GM12873 (cell line): ENCODE results near the gene LPP.

Source experiments
- TF ChIP-seq, protein P1 (sequence below): IDR thresholded peaks from 2 replicates; pipeline ENCODE4 v1.5.1; 2012; ENCODE audit warnings: low read depth, mild to moderate bottlenecking, moderate library complexity, low read length, control low read depth; ENCODE audit not compliant: insufficient read depth; ENCODE audit errors: missing control alignments

Gene LPP

DNA sequence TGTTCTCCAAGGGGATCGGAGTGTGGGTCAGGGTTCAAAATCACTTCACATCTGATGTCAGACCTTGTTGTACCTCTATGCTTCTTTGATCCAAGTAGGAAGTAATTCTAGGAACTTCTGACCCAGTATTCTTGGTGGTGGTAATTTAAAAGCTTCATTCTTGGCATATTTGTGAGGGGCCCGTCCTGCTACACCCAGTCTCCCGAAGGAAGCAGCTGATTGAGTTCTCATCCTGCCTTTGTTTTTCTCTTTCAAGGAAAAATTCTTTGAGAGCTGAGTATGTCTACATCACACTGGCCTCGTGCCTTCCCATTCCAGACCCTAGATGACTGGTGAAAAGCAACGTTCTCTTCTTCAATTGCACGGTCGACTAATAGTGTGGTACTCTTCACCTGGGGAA, 783.4 kb downstream of the LPP start:
- TF ChIP-seq, protein P1, sequence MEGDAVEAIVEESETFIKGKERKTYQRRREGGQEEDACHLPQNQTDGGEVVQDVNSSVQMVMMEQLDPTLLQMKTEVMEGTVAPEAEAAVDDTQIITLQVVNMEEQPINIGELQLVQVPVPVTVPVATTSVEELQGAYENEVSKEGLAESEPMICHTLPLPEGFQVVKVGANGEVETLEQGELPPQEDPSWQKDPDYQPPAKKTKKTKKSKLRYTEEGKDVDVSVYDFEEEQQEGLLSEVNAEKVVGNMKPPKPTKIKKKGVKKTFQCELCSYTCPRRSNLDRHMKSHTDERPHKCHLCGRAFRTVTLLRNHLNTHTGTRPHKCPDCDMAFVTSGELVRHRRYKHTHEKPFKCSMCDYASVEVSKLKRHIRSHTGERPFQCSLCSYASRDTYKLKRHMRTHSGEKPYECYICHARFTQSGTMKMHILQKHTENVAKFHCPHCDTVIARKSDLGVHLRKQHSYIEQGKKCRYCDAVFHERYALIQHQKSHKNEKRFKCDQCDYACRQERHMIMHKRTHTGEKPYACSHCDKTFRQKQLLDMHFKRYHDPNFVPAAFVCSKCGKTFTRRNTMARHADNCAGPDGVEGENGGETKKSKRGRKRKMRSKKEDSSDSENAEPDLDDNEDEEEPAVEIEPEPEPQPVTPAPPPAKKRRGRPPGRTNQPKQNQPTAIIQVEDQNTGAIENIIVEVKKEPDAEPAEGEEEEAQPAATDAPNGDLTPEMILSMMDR, result no peak

DNA sequence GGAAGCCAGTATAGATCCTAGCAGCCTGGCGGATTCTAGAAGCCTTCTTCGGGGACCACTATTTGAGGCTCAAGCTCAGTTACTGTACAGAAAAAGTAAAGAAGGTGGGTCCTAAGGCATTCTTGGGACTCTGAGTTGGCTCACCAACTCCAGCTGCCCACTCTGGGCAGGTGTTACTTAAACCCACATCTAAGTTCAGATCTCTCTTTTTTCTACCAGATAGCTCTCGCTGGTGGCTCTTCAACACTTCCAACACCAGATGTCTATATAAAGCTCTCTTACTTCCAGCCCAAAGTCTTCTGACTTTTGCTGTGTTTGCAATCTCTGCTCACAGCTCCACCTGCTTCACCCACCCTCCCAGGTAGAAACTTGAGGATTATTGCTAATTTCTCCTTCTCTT, 785.0 kb downstream of the LPP start:
- TF ChIP-seq, protein P1, result no peak

DNA sequence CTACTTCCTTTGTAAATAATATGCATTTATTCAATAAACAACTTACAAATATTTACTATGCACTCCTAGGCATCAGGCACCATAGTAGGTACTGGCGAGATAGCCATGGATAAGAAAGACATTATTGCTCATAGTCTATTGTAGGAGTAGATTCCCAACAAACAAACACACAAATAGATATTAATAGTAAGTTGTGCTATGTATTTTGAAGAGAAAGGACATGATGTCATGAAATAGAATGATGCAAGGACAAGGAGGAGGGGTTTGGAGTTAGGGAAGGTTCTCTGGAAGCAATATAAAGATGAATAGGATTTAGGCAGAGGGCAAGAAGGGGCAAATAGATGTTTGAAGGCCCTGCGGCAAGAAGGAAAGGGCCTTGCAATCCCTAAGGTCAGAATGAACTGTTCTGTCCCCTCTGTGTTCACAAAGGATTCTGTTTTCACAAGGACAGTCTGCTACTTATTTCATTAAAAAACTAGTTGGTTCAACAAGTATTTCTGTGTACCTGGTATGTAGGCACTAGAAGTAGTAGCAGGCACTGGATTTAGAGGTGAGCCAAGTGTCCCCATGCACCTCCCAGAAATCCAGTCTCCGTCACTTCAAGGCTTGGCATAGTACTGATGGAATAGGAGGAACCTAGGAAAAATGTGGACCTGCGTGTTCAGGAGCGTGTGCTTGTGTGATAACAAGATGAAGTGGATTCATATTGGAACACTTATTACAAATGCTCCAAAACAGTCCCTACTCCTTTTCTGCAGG, 786.0 kb downstream of the LPP start:
- TF ChIP-seq, protein P1, result no peak
